ENCODE measurements around the gene ATG7. TPM values are rescaled to one million over a fixed set of nuclear protein-coding genes. Genes with fewer than 3 reads are reported as not detected.

Gene ATG7
- total RNA-seq, 2 experiments from 2014 or later = 31.0 to 33.1 TPM

GRCh38 chr3:11606090-11606784, 334.0 kb downstream of the ATG7 start:
- ChIA-PET CTCF (interaction anchor here (0.9 to 3.1 kb wide), 4 partner anchors 11 to 44 kb away, joined by 3 to 10 read pairs (median 4); no protein-coding TSS in a partner anchor), POLR2A (interaction anchor here (0.7 to 1.1 kb wide), 2 partner anchors 11 to 20 kb away, joined by 3 read pairs; no protein-coding TSS in a partner anchor)
- Mint-ChIP-seq H3K36me3 (ENCODE audit: low read depth) (peaks cover 40% of the 10 kb centered on the region), H3K4me3 (no peak overlapping the region), H3K27ac (peak overlapping the region; percentile 73), H3K4me1 (ENCODE audit: low read depth) (peaks cover 86% of the 10 kb centered on the region), H3K9me3 (no peaks in the 10 kb centered on the region), H3K27me3 (no peaks in the 10 kb centered on the region)
- ATAC-seq = no peak
- DNase-seq = peak; percentile 34
- intact Hi-C loops (cut with micrococcal nuclease) = loop anchor here (5.0 kb wide), 1 partner anchor 36 kb away; the partner anchor contains the start of gene VGLL4
- TF ChIP-seq CTCF (IDR thresholded peaks at IDR 0.05) = no peak

- H3K36me3 Mint-ChIP-seq (ENCODE audit: low read depth) = peaks cover 35% of the 10 kb centered on the region
- intact Hi-C loops (cut with micrococcal nuclease) = loop anchor here (5.0 kb wide), 1 partner anchor 35 kb away; the partner anchor contains the start of gene VGLL4
- H3K4me3 Mint-ChIP-seq = no peak overlapping the region
- no peaks in the 10 kb centered on the region for H3K27me3 Mint-ChIP-seq
- H3K9me3 Mint-ChIP-seq = no peaks in the 10 kb centered on the region
- DNase-seq (no peak), ATAC-seq (no peak)
- TF ChIP-seq CTCF (IDR thresholded peaks at IDR 0.05) = no peak
- H3K4me1 Mint-ChIP-seq (ENCODE audit: low read depth) = peaks cover 84% of the 10 kb centered on the region
- ChIA-PET CTCF (interaction anchor here (0.9 to 3.1 kb wide), 3 partner anchors 10 to 44 kb away, joined by 3 to 10 read pairs (median 4); no protein-coding TSS in a partner anchor), POLR2A (interaction anchor here (0.7 to 1.1 kb wide), 2 partner anchors 11 to 19 kb away, joined by 3 read pairs; no protein-coding TSS in a partner anchor)
- H3K27ac Mint-ChIP-seq = peak overlapping the region; percentile 73
Observed at GRCh38 chr3:11606865-11607440, 334.8 kb downstream of the ATG7 start.

Other genes starting within 250 kb of the ATG7 start
- under 1 TPM; 0.34 to 0.59 TPM for gene HRH1, start 117.9 kb upstream of the ATG7 start, total RNA-seq